GM23338 (cell line): Measurements from ENCODE around the gene SLC52A1. TPM values are rescaled to one million over a fixed set of nuclear protein-coding genes. Genes with fewer than 3 reads are reported as not detected.

ENCODE experiments used
- ATAC-seq: fragments of 200-7000 bp; cut with Tn5 transposase; 3 replicates; pipeline ENCODE4 v1.9.1; 2020
- DNase-seq: peaks from one replicate; pipeline ENCODE4 v3.0.0-alpha.2; 2015; ENCODE audit warnings: low spot score
- H2AFZ ChIP-seq: fragments of 200-600 bp; sonication (generic); 2 replicates; pipeline ENCODE4 v1.8.0; 2016; ENCODE audit warnings: antibody characterized with exemption, mild to moderate bottlenecking, moderate library complexity
- H3F3A ChIP-seq: fragments of 200-600 bp; sonication (generic); replicated peaks from 2 replicates; pipeline ENCODE4 v1.8.0; 2017; ENCODE audit warnings: antibody characterized with exemption, mixed run types, low read depth
- H3K27ac ChIP-seq: fragments of 200-600 bp; sonication (generic); 2 replicates; pipeline ENCODE4 v1.6.1; 2016; ENCODE audit warnings: low read depth
- H3K27me3 ChIP-seq: fragments of 200-600 bp; sonication (generic); 2 replicates; pipeline ENCODE4 v1.8.0; 2016; ENCODE audit warnings: mild to moderate bottlenecking, mixed run types, moderate library complexity; ENCODE audit not compliant: insufficient read depth
- H3K36me3 ChIP-seq: fragments of 200-600 bp; sonication (generic); 2 replicates; pipeline ENCODE4 v1.8.0; 2016; ENCODE audit warnings: mild to moderate bottlenecking; ENCODE audit not compliant: insufficient read depth
- H3K4me1 ChIP-seq: fragments of 200-600 bp; sonication (generic); 2 replicates; pipeline ENCODE4 v1.8.0; 2016; ENCODE audit warnings: mild to moderate bottlenecking, moderate library complexity; ENCODE audit not compliant: insufficient read depth
- H3K4me2 ChIP-seq: fragments of 200-600 bp; sonication (generic); 2 replicates; pipeline ENCODE4 v1.7.1; 2017; ENCODE audit warnings: mixed run types
- H3K4me3 ChIP-seq: fragments of 200-600 bp; sonication (generic); 2 replicates; pipeline ENCODE4 v1.6.1; 2016; ENCODE audit warnings: mixed run types
- H3K79me2 ChIP-seq: fragments of 200-600 bp; sonication (generic); replicated peaks from 2 replicates; pipeline ENCODE4 v1.8.0; 2017; ENCODE audit warnings: mild to moderate bottlenecking; ENCODE audit not compliant: insufficient read depth
- H3K9me2 ChIP-seq: fragments of 200-600 bp; sonication (generic); 2 replicates; pipeline ENCODE4 v1.8.0; 2017; ENCODE audit not compliant: insufficient read depth
- H4K20me1 ChIP-seq: fragments of 200-600 bp; sonication (generic); replicated peaks from 2 replicates; pipeline ENCODE4 v1.8.0; 2017; ENCODE audit warnings: mild to moderate bottlenecking; ENCODE audit not compliant: insufficient read depth
- H3K27ac Mint-ChIP-seq: 2 replicates; pipeline ENCODE4 v1.8.0; 2020; ENCODE audit warnings: inconsistent platforms, mild to moderate bottlenecking, moderate library complexity, mixed read lengths
- H3K27me3 Mint-ChIP-seq: 3 replicates; pipeline ENCODE4 v1.8.0; 2022; ENCODE audit warnings: low read depth, mild to moderate bottlenecking, moderate library complexity, mixed read lengths, inconsistent platforms; ENCODE audit not compliant: insufficient read depth, poor library complexity
- H3K36me3 Mint-ChIP-seq: 3 replicates; pipeline ENCODE4 v1.8.0; 2021; ENCODE audit warnings: low read depth, mild to moderate bottlenecking, inconsistent platforms, moderate library complexity, mixed read lengths
- H3K4me1 Mint-ChIP-seq: 3 replicates; pipeline ENCODE4 v1.8.0; 2020; ENCODE audit warnings: mild to moderate bottlenecking, inconsistent platforms, mixed read lengths
- H3K4me3 Mint-ChIP-seq: 3 replicates; pipeline ENCODE4 v1.8.0; 2021; ENCODE audit warnings: moderate library complexity, mild to moderate bottlenecking, inconsistent platforms, mixed read lengths
- H3K9me3 Mint-ChIP-seq: 3 replicates; pipeline ENCODE4 v1.8.0; 2020; ENCODE audit warnings: moderate library complexity, mild to moderate bottlenecking, inconsistent platforms, mixed read lengths
- CREB1 ChIP-seq: fragments of 250-450 bp; sonication (Bioruptor Pico); IDR thresholded peaks from 2 replicates; pipeline ENCODE4 v1.5.0; 2020; ENCODE audit warnings: low read depth, mild to moderate bottlenecking, moderate library complexity
- ETS1 ChIP-seq: IDR thresholded peaks from 2 replicates; pipeline ENCODE4 v1.6.1; 2016; ENCODE audit warnings: antibody characterized with exemption
- EZH2 ChIP-seq: fragments of 200-600 bp; sonication (generic); IDR thresholded peaks from one replicate; pipeline ENCODE4 v1.8.0; 2017; ENCODE audit warnings: antibody characterized with exemption, mild to moderate bottlenecking, low read depth; ENCODE audit not compliant: unreplicated experiment
- EZH2phosphoT487 ChIP-seq: fragments of 200-600 bp; sonication (generic); IDR thresholded peaks from one replicate; pipeline ENCODE4 v1.8.1; 2018; ENCODE audit warnings: antibody characterized with exemption; ENCODE audit not compliant: unreplicated experiment
- JUNB ChIP-seq: IDR thresholded peaks from one replicate; pipeline ENCODE4 v1.6.1; 2016; ENCODE audit warnings: antibody characterized with exemption; ENCODE audit not compliant: unreplicated experiment
- NANOG ChIP-seq: IDR thresholded peaks from 2 replicates; pipeline ENCODE4 v1.6.1; 2016; ENCODE audit warnings: antibody characterized with exemption, borderline replicate concordance
- POLR2AphosphoS5 ChIP-seq: IDR thresholded peaks from 2 replicates; pipeline ENCODE4 v1.6.1; 2016; ENCODE audit warnings: antibody characterized with exemption, low read depth
- STAT1 ChIP-seq: IDR thresholded peaks from one replicate; pipeline ENCODE4 v1.6.1; 2016; ENCODE audit warnings: antibody characterized with exemption; ENCODE audit not compliant: unreplicated experiment
- ZNF114 ChIP-seq: fragments of 250-450 bp; sonication (Bioruptor Pico); IDR thresholded peaks from 2 replicates; pipeline ENCODE4 v1.5.0; 2020; ENCODE audit warnings: mild to moderate bottlenecking, moderate library complexity
- ZNF331 ChIP-seq: fragments of 250-450 bp; sonication (Bioruptor Pico); IDR thresholded peaks from 2 replicates; pipeline ENCODE4 v1.5.0; 2020; ENCODE audit warnings: low read depth, mild to moderate bottlenecking, moderate library complexity
- polyA plus RNA-seq: library from polyadenylated mRNA; unstranded; fragments of >200 nt; fragmentation: Nextera tagmentation; extraction: Ambion mirVana; gene quantifications from 2 replicates; pipeline ENCODE4 v1.2.1, GENCODE V29; 2016
- total RNA-seq: library from RNA; depleted of rRNA; stranded (reverse); fragments of >200 nt; shearing (Covaris generic); gene quantifications from 2 replicates; pipeline ENCODE4 v1.2.3, GENCODE V29; 2014
- TF ChIP-seq, protein P1 (sequence below): IDR thresholded peaks from one replicate; pipeline ENCODE4 v1.6.1; 2018; ENCODE audit warnings: antibody characterized with exemption; ENCODE audit not compliant: unreplicated experiment
- TF ChIP-seq, protein P2 (sequence below): fragments of 250-450 bp; sonication (Bioruptor Pico); IDR thresholded peaks from 2 replicates; pipeline ENCODE4 v1.5.0; 2020; ENCODE audit warnings: mild to moderate bottlenecking, moderate library complexity
- TF ChIP-seq, protein P3 (sequence below), 2 experiments: fragments of 200-600 bp in 1 of 2; sonication (generic) in 1 of 2; conservative IDR thresholded peaks; 2 replicates each; pipeline versions ENCODE4 v1.5.1 to v1.6.1; 2016 to 2017; ENCODE audit warnings: antibody characterized with exemption in 2 of 2, low read depth in 2 of 2, mild to moderate bottlenecking in 2 of 2, moderate library complexity in 1 of 2

Gene SLC52A1
- total and polyA plus RNA-seq, 2 experiments from 2014 or later = 0.21 to 0.63 TPM

DNA sequence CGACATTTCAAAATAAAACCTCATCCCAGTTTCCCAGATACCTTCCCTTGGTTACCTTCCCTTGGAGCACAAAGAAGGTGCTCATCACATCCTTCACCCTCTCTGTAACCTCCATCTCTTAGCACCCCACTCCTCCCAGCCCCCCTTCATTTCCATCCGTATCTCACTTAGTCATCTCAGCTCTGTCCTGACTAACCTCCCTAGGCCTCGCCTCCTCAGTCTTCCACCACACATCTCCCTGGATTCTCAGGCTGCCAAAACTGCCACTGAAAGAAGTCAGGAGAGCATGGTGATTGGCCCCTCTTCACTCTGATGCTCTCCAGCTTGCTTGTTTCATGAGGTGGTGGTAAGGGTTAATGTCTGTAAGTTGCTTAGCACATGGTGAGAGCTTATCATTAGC, 45.4 kb upstream of the SLC52A1 start:
- H3K9me2 ChIP-seq = peaks cover 6% of the 10 kb centered on the region; the same call in 1 of the 2 replicates
- H3K4me1 ChIP-seq = peaks cover 2% of the 10 kb centered on the region; the same call in 1 of the 2 replicates
- ATAC-seq = no peak
- Mint-ChIP-seq H3K36me3 (peaks cover 15% of the 10 kb centered on the region; the same call in 2 of the 3 replicates), H3K4me3 (no peak overlapping the region; the same call in 2 of the 3 replicates), H3K27ac (no peak overlapping the region), H3K9me3 (peaks cover 55% of the 10 kb centered on the region), H3K4me1 (peaks cover 5% of the 10 kb centered on the region; the same call in 2 of the 3 replicates), H3K27me3 (peaks cover 19% of the 10 kb centered on the region)
- H3K79me2 ChIP-seq = peaks cover 5% of the 10 kb centered on the region; the same call in 1 of the 2 replicates
- peaks cover 7% of the 10 kb centered on the region; the same call in 1 of the 2 replicates for H3K27me3 ChIP-seq
- no peak overlapping the region for H2AFZ ChIP-seq
- no peak for DNase-seq
- H3K27ac ChIP-seq = no peak overlapping the region
- H3K4me2 ChIP-seq = no peak overlapping the region
- no peaks in the 10 kb centered on the region for H3K36me3 ChIP-seq
- TF ChIP-seq NANOG (no peak), POLR2AphosphoS5 (no peak), STAT1 (no peak), CREB1 (no peak), EZH2phosphoT487 (no peak), ETS1 (no peak), EZH2 (no peak), ZNF114 (CRISPR knock-in tag) (no peak), JUNB (no peak), ZNF331 (CRISPR knock-in tag) (no peak)
- TF ChIP-seq, protein P1, sequence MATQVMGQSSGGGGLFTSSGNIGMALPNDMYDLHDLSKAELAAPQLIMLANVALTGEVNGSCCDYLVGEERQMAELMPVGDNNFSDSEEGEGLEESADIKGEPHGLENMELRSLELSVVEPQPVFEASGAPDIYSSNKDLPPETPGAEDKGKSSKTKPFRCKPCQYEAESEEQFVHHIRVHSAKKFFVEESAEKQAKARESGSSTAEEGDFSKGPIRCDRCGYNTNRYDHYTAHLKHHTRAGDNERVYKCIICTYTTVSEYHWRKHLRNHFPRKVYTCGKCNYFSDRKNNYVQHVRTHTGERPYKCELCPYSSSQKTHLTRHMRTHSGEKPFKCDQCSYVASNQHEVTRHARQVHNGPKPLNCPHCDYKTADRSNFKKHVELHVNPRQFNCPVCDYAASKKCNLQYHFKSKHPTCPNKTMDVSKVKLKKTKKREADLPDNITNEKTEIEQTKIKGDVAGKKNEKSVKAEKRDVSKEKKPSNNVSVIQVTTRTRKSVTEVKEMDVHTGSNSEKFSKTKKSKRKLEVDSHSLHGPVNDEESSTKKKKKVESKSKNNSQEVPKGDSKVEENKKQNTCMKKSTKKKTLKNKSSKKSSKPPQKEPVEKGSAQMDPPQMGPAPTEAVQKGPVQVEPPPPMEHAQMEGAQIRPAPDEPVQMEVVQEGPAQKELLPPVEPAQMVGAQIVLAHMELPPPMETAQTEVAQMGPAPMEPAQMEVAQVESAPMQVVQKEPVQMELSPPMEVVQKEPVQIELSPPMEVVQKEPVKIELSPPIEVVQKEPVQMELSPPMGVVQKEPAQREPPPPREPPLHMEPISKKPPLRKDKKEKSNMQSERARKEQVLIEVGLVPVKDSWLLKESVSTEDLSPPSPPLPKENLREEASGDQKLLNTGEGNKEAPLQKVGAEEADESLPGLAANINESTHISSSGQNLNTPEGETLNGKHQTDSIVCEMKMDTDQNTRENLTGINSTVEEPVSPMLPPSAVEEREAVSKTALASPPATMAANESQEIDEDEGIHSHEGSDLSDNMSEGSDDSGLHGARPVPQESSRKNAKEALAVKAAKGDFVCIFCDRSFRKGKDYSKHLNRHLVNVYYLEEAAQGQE = no peak
- TF ChIP-seq, protein P2, sequence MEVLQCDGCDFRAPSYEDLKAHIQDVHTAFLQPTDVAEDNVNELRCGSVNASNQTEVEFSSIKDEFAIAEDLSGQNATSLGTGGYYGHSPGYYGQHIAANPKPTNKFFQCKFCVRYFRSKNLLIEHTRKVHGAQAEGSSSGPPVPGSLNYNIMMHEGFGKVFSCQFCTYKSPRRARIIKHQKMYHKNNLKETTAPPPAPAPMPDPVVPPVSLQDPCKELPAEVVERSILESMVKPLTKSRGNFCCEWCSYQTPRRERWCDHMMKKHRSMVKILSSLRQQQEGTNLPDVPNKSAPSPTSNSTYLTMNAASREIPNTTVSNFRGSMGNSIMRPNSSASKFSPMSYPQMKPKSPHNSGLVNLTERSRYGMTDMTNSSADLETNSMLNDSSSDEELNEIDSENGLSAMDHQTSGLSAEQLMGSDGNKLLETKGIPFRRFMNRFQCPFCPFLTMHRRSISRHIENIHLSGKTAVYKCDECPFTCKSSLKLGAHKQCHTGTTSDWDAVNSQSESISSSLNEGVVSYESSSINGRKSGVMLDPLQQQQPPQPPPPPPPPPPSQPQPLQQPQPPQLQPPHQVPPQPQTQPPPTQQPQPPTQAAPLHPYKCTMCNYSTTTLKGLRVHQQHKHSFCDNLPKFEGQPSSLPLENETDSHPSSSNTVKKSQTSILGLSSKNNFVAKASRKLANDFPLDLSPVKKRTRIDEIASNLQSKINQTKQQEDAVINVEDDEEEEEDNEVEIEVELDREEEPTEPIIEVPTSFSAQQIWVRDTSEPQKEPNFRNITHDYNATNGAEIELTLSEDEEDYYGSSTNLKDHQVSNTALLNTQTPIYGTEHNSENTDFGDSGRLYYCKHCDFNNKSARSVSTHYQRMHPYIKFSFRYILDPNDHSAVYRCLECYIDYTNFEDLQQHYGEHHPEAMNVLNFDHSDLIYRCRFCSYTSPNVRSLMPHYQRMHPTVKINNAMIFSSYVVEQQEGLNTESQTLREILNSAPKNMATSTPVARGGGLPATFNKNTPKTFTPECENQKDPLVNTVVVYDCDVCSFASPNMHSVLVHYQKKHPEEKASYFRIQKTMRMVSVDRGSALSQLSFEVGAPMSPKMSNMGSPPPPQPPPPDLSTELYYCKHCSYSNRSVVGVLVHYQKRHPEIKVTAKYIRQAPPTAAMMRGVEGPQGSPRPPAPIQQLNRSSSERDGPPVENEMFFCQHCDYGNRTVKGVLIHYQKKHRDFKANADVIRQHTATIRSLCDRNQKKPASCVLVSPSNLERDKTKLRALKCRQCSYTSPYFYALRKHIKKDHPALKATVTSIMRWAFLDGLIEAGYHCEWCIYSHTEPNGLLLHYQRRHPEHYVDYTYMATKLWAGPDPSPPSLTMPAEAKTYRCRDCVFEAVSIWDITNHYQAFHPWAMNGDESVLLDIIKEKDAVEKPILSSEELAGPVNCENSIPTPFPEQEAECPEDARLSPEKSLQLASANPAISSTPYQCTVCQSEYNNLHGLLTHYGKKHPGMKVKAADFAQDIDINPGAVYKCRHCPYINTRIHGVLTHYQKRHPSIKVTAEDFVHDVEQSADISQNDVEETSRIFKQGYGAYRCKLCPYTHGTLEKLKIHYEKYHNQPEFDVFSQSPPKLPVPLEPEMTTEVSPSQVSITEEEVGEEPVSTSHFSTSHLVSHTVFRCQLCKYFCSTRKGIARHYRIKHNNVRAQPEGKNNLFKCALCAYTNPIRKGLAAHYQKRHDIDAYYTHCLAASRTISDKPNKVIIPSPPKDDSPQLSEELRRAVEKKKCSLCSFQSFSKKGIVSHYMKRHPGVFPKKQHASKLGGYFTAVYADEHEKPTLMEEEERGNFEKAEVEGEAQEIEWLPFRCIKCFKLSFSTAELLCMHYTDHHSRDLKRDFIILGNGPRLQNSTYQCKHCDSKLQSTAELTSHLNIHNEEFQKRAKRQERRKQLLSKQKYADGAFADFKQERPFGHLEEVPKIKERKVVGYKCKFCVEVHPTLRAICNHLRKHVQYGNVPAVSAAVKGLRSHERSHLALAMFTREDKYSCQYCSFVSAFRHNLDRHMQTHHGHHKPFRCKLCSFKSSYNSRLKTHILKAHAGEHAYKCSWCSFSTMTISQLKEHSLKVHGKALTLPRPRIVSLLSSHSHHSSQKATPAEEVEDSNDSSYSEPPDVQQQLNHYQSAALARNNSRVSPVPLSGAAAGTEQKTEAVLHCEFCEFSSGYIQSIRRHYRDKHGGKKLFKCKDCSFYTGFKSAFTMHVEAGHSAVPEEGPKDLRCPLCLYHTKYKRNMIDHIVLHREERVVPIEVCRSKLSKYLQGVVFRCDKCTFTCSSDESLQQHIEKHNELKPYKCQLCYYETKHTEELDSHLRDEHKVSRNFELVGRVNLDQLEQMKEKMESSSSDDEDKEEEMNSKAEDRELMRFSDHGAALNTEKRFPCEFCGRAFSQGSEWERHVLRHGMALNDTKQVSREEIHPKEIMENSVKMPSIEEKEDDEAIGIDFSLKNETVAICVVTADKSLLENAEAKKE = no peak
- TF ChIP-seq, protein P3, sequence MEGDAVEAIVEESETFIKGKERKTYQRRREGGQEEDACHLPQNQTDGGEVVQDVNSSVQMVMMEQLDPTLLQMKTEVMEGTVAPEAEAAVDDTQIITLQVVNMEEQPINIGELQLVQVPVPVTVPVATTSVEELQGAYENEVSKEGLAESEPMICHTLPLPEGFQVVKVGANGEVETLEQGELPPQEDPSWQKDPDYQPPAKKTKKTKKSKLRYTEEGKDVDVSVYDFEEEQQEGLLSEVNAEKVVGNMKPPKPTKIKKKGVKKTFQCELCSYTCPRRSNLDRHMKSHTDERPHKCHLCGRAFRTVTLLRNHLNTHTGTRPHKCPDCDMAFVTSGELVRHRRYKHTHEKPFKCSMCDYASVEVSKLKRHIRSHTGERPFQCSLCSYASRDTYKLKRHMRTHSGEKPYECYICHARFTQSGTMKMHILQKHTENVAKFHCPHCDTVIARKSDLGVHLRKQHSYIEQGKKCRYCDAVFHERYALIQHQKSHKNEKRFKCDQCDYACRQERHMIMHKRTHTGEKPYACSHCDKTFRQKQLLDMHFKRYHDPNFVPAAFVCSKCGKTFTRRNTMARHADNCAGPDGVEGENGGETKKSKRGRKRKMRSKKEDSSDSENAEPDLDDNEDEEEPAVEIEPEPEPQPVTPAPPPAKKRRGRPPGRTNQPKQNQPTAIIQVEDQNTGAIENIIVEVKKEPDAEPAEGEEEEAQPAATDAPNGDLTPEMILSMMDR (conservative IDR thresholded peaks at IDR 0.05; ENCODE audit: low read depth in 2 of 2) = no peak
- no peaks in the 10 kb centered on the region for H4K20me1 ChIP-seq
- no peak overlapping the region for H3K4me3 ChIP-seq
- H3F3A ChIP-seq = 0 out of 2 replicates have a peak, but pooled peaks cover 5% of the 10 kb centered on the region
